ENCODE data around the gene FGF11.

The FGF11 gene

DNA sequence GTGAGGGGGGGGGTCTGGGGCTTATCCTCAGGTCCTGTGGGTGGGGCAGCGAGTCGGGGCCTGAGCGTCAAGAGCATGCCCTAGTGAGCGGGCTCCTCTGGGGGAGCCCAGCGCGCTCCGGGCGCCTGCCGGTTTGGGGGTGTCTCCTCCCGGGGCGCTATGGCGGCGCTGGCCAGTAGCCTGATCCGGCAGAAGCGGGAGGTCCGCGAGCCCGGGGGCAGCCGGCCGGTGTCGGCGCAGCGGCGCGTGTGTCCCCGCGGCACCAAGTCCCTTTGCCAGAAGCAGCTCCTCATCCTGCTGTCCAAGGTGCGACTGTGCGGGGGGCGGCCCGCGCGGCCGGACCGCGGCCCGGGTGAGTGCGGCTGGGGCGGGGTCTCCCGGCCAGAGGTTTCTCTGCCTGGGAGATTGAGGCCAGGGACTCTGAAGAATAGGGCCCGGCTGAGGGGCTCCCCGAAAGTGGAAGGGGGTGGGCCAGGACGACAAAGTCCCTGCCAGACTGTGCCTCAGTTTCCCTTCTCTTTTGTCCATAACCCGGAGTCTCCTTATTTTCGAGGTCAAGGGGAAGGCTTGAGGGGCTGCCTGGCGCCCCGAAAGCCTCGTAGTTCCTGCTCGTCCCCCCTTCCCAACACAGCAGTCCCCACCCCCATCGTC, at the start of gene FGF11:
TSS of gene FGF11 (plus strand) at position 51 of the 651 bp plus-strand sequence. CDS start at position 160, 109 bp downstream.
- no peak for DNase-seq

DNA sequence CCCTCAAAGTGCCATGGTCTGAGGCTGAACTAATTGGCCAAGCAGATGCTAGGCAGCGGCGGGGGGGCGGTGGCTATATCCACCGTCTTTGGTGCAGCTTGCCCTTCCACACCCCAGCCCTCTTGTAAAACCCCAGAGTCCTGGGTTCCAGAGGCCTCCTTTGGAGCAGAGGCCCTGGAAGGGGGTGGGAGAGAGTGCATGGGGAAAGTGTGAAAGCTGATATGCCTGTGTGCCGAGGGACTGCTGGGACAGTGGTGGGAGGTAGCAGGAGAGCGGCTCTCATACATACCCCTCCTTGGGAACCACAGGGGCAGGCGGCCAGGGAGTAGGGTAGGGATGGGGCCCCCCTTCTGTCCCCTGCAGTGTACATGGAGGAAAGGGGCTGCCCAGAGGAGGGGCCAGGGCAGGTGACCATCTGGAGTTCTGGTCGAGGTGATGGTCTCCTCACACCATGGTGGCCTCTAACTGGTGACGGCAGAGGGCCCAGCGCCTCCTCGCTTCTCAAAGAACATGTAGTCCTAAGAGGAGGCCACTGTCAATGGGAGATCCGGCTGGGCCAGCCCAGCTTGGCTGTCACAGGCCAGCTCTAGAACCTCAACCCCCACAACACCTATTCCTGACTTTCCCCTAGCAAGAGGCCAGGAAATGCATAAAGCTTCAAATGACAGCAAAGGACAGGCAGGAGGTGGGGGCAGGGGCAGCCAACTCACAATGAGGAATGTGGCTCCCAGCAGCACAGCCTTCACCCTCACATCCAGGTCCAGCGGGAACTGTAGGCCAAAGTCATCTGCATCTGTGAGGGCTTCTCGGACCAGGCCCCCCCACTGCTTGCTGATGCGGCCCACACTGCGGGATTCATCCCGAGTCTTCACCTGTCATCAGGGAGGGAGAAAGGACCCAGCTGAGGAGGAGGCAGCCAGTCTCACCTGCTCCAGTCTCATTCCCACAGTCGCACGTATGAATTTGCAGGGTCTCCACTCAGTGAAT, 49.1 kb upstream of the FGF11 start:
- DNase-seq = no peak

DNA sequence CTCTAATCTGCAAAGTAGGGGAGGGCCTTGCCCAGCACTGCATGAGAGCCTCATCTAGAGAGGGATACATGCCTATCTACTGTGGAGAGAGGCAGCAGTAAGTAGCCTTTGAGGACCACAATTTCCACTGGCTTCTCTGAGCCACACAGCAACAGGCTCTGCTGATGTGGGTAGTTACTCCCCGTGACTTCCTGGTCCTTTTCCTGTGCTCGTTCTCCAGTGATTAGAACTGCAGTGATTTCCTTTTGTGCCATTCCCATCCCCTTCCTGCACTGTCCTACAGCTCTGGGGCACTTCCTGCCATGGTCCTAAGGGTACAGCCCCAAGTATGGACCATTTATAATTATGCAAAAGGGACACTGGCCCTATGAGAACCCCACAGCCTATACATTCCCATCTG, 48.0 kb upstream of the FGF11 start:
- DNase-seq = no peak

DNA sequence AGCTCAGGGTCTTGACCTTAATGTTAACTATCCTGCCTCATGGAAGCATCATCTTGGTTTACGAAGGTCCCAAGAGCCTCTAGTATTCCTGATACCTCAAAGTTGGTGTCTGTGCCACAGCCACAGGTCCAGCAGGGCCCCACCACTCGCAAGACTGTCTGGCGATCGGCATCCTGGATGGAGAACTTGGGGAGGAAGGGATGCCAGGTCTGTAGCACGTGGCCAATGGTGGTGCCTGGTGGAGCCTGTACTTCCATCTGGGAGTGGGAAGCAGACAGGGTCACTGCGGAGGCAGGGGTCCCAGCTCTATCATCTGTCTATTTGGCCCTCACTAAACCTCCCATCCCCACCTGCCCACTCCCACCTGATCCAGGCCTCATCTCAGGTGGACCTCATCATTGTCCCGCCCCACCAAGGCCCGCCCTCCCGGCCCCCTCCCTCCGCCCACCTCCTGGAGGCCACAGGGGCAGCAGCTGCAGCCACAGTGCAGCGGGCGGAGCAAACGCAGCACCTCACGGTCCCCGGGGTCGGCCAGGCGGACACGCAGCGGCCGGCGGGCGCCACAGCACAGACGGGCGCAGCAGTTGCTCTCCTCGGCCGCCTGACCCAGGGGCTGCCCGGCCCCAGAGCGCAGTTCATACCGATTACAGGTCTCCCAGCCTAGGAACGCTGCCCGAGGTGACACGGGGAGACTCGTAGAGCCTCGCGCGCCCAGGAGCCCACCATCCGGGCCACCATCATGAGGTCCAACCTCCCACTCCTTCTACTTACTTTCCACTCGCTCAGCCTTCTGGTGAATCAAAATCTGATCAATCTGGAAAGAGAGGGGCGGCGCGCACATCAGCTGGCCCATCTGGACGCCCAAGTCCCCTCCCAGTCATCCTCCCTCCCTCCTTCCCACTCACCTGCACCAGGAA, 46.4 kb upstream of the FGF11 start:
- no peak for DNase-seq

DNA sequence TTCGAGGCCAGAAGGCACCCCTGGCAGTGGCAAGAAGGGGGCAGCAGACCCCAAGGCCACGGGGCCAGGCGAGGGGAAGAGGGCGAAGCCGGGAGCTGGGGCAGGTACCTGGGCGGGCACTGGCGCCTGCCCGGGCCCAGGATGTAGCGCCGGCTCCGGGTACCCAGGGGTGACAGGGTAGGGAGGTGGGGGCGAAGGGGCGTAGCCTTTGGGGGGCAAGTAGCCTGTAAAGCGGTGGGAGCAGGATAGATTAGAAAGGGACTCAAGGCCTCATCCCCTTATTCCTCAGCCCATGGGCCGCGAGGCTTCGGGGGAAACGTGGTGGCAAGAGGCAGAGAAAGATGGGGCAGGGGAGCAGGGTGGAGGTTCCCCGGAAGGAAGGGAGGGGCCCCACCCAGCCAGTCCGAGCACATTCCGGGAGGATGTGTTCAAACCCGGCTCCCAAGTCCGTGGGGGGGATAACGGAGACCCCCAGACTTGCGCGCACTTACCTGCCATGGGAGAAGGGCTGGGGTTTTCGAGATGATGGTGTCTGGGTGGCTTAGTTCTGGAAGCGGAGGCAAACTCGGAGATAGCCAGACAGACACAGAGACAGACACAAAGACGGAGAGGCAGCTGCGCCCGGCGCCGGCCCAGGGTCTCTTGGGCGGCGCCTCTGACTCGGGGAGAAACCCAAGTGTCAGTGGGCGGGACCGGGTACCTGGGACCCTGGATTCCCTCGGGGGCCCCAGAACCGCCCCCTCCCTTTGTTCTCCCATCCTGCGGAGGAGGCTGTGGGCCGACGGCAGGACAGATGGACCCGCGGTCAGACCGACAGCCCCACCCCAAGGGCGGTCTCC, 45.5 kb upstream of the FGF11 start:
- peak; percentile 16 for DNase-seq

DNA sequence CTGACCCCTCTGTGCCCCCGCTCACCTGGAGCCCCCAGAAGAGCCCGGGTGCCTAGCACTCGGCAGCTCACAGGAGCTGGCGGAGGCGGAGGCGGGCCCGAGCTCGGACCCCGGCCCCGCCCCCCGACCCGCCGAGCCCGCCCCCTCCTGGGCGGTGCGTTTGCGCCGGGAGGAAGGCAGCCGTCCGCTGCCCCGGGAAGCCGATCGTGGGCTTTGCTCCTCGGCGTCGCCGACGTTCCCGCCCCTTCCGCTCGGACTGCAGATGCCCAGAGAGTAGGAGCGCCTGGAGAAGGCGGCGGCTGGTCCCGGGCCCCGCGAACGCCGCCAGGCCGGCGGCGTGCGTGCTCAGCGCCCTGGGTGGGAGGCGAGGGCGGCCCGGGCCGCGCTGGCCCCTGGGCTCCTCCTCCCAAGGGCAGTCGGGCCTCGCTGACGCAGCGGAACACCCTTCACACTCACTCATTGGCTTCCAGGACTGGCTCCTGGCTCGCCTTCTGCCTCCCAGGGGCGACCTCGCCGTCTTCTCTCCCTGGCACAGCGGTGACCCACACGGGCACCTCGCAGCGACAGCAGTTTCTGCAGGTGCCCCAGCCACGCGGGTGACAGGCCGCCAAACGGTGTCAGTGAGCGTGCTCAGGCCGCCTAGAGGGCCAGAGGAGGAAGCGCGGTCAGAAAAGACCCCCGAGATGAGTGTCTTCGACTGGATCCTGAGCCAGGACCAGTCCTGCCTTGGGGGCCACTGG, 44.7 kb upstream of the FGF11 start, which contains the start of gene PLSCR3:
TSS of gene PLSCR3 (minus strand) at position 74 of the 740 bp plus-strand sequence. CDS start 415 bp downstream, outside the sequence.
- peak; percentile 84 for DNase-seq

DNA sequence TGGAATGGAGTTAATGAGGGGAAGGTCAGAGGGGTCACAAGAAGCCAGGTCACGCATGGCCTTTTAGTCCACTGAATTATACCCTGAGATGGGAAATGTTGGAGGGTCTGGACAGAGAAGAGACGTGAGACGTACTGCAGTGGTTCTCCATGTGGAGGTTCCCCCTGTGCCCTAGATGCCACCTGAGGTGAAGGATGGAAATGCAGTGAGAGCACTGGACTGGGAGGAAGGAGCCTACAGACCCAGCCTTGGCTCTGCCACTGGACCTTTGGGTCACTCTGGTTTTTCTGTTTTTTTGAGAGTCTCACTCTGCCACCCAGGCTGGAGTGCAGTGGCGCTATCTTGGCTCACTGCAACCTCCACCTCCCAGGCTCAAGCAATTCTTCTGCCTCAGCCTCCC, 43.2 kb upstream of the FGF11 start:
- DNase-seq = no peak

DNA sequence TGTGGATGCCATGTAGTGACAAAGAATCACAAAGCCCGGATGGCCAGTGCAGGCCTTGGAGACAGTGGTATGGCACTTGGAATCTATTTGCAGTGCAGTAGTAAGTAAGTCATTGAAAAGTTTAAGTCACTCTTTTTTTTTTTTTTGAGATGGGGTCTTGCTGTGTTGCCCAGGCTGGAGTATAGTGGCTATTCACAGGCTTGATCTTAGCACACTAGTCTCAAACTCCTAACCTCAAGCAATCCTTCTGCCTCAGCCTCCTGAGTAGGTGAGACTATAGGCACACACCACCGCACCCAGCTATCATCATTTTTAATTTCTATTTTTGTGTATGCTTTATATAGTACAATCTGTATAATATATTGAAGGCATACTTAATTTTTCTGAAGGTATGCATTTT, 40.7 kb upstream of the FGF11 start:
- no peak for DNase-seq

DNA sequence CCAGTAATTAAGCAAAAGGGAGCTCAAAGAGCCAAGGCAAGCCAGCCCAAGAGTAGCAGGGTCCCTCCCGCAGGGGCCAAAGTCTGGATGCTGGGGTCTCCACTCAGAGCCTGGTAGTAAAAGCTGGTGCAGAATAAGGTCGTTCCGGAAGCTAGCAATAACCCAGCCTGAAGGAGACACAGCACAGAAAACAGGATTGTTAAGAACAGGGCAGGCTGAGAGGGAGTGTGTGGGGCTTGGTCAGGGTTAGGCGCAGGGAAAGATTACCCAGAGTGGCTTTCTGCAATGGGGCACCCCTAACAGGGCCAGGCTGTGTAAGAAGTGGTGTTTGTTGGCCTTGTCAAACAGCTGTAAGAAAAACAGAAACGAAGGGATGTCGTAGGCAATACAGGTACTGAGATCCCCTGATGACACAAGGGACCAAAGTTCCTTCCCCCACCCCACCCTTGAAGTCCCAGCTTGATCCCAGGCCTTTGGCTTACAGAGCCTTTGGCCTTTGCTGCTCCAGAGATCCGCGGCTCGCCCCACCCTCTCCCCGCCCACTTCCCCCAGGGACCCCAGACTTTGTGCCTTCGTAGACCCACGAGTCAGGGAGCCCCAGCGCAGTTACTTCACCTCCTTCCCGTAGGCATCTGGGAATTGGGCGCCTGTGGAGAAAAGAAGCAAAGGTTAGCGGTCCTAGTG, 36.1 kb upstream of the FGF11 start:
- peak; percentile 9 for DNase-seq

DNA sequence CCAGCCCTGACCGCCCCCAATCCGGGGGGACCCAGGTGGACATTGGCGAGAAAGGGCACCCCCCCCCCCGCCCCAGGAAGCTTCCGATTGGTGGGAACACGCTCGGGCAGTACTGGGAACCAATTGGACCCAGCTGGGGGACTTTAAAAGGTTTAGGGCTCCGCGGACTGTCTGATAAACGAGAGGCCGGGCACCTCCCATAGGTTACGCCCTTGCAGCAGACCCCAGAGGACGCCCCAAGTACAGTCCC, 35.7 kb upstream of the FGF11 start:
- DNase-seq = no peak

DNA sequence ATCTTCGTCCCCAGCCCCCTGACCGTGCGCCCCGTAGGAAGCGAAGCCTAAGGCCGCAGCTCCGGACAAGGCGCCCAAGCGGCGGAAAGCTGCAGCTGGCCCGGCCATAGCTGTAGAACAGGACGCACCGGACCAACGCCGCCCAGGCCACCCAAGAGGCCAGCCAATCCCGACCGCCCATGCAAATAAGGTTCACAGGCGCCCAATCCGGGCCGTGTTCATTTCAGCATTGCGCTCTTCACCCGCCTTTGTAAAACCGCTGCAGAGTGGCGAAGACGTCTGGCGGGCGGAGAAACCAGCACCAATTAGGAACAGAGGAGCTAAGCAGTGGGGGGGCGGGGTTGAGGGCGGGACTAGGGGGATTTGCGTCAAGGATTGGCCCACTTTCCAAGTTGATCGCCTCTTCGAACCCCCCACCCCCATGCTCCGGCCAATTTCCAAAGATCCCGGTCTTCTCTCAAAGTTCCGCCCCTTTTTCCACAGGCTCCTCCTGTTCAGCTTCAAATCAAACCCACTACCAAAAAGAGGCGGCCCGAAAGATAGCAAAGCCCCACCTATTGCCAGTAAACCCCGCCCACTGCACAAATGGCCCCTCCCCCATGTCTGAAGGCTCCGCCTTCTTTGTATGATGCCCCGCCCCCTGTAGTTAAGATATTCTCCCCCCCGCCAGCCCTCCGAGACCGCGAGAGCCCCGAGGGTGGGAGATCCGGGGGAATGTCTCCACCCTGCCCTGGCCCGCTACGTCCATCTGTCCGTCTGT, 35.2 kb upstream of the FGF11 start, which contains the start of gene TMEM256:
TSS of gene TMEM256 (minus strand) at position 121 of the 760 bp plus-strand sequence. CDS start at position 108, 13 bp downstream.
- DNase-seq = peak; percentile 99

DNA sequence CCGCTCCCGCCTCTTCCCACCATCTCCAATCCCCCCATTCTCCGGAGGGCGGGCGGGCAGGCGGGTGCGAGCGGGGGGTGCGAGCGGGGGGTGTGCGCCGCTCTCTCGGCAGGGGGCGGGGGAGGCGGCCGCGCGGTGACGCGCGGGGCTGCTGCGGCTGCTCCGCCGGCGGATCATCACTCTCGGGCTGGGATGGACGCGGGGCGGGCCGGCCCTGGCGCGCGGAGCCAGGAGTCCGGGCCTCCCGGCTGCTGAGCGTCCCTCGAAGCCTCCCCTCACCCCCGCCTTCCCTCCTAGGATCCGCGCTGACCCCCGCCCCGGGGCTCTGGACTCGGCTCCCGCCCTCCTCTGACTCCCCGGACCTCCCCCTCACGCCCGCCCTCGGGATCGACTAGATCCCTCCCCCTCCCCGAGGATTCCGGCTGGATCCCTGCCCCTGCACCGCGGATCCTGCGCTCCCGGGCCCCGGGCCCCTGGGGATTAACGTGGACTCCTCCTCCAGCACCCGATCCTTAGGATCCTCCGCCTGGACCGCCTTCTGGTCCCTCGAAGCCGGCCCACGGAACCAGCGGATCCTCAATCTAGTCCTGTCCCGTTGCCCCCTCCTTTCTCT, 34.5 kb upstream of the FGF11 start:
- DNase-seq = peak; percentile 13

DNA sequence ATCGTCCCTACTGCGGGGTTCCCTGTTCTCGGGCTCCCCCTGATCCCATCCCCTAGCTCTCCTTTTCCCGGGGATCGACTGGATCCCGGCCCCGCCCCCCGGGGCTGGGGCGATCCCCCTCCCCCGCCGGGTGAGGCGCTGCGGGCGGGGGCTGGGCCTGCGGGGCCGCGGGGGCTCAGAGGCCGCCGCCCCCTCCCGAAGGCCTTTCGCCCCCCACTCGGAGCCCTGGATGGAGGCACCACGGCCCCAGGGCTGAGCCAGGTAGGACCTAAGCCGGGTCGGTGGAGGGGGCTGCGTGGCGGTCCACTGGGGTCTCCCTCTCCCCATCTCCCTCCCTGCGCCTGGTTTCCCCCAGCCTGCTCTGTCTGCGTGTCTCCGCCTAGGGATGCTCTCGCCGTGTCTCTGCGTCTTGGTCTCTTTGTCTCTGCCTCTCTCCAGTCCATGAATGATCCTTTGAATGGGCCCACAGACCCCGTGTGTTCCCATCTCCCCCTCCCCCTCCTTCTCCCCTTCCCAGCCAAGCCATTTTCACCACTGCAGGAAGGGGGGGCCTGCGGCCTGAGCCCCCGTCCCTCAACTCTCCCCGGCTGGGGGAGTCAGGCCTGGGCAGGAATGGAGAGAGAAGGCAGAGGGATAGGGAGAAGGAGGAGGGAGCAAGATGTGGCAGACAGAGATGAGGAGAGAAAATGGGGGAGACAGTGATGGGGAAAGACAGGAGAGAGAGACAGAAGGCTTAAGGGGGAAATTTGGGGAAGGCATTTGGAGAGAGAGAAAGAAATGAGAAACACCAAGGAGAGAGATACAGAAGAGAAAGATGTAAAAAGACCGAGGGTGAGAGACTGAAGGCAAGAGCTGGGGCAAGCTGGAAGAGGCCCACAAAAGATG, 33.7 kb upstream of the FGF11 start:
- no peak for DNase-seq

DNA sequence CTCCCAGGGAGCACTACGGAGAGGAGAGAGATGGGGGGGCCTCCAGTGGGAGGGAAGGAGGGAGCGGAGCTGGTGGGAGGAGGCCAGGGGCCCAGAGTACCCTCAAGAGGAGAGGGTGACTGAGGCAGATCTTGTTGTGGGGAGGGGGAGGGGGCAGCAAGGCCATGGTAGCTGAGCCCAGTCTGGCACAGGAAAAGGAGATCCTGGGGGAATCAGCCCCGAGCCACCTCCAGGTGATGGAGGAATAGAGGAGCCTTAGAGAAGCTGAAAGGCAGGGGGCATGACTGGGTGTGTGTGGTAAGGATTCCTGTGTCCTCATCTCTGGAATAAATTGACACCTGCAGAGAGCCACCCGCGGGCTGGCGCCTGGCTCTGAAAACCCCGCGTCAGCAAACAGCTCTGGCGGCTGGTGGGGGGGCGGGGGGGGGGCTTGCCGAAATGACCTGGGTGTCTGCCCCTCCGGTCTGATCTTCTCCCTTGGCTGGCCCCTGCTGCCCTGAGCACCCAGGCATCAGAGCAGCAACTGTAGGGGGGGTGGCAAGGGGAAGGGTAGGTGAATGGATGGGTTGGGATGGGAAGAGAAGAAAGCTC, 33.0 kb upstream of the FGF11 start:
- no peak for DNase-seq

DNA sequence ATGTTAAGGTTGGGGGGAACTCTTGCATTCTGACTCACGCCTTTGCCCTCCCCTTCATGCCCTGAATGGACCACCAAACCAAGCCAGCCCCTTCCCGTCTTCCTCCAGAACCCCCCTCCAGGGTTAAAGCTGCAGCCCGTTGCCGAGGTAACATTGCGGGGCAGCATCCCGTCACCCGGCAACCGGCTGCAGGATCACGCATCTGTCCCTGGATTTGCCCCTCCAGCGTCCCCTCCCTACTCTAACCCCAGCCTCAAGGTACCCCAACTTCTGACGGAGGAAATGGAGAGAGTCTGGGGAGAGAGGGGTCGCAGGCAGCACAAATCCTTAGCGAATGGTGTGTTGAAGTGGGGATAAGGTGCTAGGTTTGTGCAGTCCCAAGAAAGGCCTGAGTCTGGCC, 32.2 kb upstream of the FGF11 start:
- no peak for DNase-seq

DNA sequence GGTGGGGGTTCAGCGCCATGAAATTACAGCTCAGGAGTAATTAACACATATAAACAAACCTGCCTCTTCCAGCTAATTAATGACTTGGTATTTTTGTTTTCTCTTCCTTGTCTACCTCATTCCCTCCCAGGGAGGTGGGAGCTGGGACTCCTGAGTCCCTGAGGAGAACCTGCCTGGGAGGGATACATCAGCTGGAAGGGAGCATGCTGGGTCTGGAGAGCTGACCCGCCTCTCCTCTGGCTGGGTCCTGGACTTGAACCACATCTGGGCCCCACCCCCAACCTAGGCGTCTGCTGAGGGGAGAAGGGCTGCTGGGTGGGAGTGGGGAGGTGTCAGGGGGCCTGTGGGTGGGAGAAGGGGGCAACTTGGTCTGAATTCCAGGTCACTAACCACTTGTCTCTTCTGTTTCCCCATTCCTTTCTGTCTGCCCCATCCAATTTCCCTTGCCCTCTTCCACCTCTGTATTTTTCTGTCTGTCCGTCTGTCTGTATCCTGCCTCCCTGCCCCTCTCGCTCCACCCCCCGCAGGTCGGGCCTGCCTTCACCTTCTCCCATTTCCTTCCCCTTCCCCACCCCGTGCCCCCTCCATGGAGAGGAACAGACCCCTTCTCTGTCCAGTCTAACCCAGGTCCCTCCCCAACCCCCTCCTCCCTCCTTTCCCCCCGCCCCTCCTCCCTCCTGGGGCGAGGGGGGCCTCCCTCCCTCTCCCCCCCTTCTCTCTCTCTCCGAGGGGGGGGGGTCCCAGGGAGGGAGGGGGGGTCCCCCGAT, 31.6 kb upstream of the FGF11 start, which contains the start of gene NLGN2:
TSS of gene NLGN2 (plus strand) at position 361 of the 767 bp plus-strand sequence. CDS start 411 bp downstream, outside the sequence.
- no peak for DNase-seq

DNA sequence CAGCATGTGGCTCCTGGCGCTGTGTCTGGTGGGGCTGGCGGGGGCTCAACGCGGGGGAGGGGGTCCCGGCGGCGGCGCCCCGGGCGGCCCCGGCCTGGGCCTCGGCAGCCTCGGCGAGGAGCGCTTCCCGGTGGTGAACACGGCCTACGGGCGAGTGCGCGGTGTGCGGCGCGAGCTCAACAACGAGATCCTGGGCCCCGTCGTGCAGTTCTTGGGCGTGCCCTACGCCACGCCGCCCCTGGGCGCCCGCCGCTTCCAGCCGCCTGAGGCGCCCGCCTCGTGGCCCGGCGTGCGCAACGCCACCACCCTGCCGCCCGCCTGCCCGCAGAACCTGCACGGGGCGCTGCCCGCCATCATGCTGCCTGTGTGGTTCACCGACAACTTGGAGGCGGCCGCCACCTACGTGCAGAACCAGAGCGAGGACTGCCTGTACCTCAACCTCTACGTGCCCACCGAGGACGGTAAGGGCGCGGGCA, 31.0 kb upstream of the FGF11 start:
- DNase-seq = no peak
